SIG-M5 treated with dmso at 0.1 percent for 504 hours (cell line): ENCODE measurements around the gene SPG11.

Experiments used
- DNase-seq: peaks from one replicate; lab custom pipeline; 2025; ENCODE audit not compliant: unreplicated experiment; lab: John Stamatoyannopoulos, UW

SPG11 gene

GRCh38 chr15:44529864-44530604, 133.4 kb downstream of the SPG11 start:
- no peak for DNase-seq

- no peak for DNase-seq
Observed at GRCh38 chr15:44527241-44527640, 136.2 kb downstream of the SPG11 start.

GRCh38 chr15:44525018-44525417, 138.4 kb downstream of the SPG11 start:
- no peak for DNase-seq

- no peak for DNase-seq
Observed at GRCh38 chr15:44519537-44519936, 143.9 kb downstream of the SPG11 start.

GRCh38 chr15:44516436-44516835, 147.0 kb downstream of the SPG11 start:
- DNase-seq: no peak
